Gastrocnemius medialis (tissue), 4 donors: ENCODE results near the gene ASB2. TPM values are rescaled to one million over a fixed set of nuclear protein-coding genes. Genes with fewer than 3 reads are reported as not detected.
A peak's percentile ranks its signal among the peaks of the same experiment; 100 is the strongest.

Source experiments
- ATAC-seq, 2 donors: fragments of 150-250 bp; one replicate each; pipeline ENCODE4 v1.9.1; 2016
- DNase-seq, 2 donors: peaks; one replicate each; pipeline ENCODE4 v3.0.0-alpha.2; 2019
- H3K27ac ChIP-seq, 4 donors: fragments of 200-600 bp; sonication (generic); 1 replicate in 1 of 4; 2 replicates in 3 of 4; pipeline ENCODE4 v1.5.1; 2016 to 2018; ENCODE audit warnings: mild to moderate bottlenecking in 2 of 4, moderate library complexity in 1 of 4
- H3K27me3 ChIP-seq, 3 donors: fragments of 200-600 bp; sonication (generic) in 2 of 3; 1 replicate in 1 of 3; 2 replicates in 2 of 3; pipeline versions ENCODE4 v1.5.1 to v1.6.0; 2016 to 2019; ENCODE audit warnings: mild to moderate bottlenecking in 1 of 3, moderate library complexity in 1 of 3
- H3K36me3 ChIP-seq, 2 donors: fragments of 200-600 bp; sonication (generic) in 1 of 2; one replicate each; pipeline ENCODE4 v1.5.1; 2017 to 2018
- H3K4me1 ChIP-seq, 2 donors: fragments of 200-600 bp; sonication (generic) in 1 of 2; one replicate each; pipeline ENCODE4 v1.5.1; 2016 to 2017; ENCODE audit warnings: mild to moderate bottlenecking in 2 of 2
- H3K4me3 ChIP-seq, 4 donors: fragments of 200-600 bp; sonication (generic) in 3 of 4; 1 replicate in 1 of 4; 2 replicates in 3 of 4; pipeline ENCODE4 v1.5.1; 2016 to 2019; ENCODE audit warnings: mild to moderate bottlenecking in 2 of 4
- H3K9me3 ChIP-seq, 3 donors: fragments of 200-600 bp; sonication (generic) in 2 of 3; 1 replicate in 1 of 3; 2 replicates in 2 of 3; pipeline ENCODE4 v1.5.1; 2016 to 2019
- CTCF ChIP-seq, 5 experiments: fragments of 450-650 bp in 3 of 5; fragments of 200-600 bp in 2 of 5; sonication (generic) in 2 of 5; IDR thresholded peaks in 4 of 5; conservative IDR thresholded peaks in 1 of 5; 1 replicate in 4 of 5; 2 replicates in 1 of 5; pipeline ENCODE4 v1.5.1; 2016 to 2019; ENCODE audit warnings: antibody characterized with exemption in 5 of 5, mild to moderate bottlenecking in 3 of 5, moderate library complexity in 3 of 5
- POLR2A ChIP-seq, 2 donors: fragments of 450-650 bp; IDR thresholded peaks; one replicate each; pipeline ENCODE4 v1.6.1; 2017; ENCODE audit warnings: antibody characterized with exemption in 2 of 2, mild to moderate bottlenecking in 2 of 2, moderate library complexity in 2 of 2
- in situ Hi-C, 4 donors: fragments of 200-750 bp; cut with MboI; loops; one replicate each; pipeline versions ENCODE4 v1.15.0 to v1.8.0; 2017; ENCODE audit warnings: low sequenced_read_pairs in 4 of 4
- intact Hi-C: fragments of 100-400 bp; cut with DNase I; formaldehyde crosslinking; loops from one replicate; pipeline ENCODE4 v1.15.1; 2023; ENCODE audit warnings: low total_unique reads
- microRNA-seq, 2 donors: library from miRNA; unstranded; fragments of <30 nt; microRNA quantifications; one replicate each; pipeline ENCODE4, GENCODE V29; 2016; ENCODE audit warnings: borderline replicate concordance in 2 of 2
- total RNA-seq, 4 donors: library from RNA; depleted of rRNA; stranded (reverse); fragments of >200 nt; gene quantifications; one replicate each; pipeline versions ENCODE4 v1.1.0 to v1.2.3, GENCODE V29; 2016

Gene ASB2
- total RNA-seq, 4 donors from 2014 or later, result 335 to 819 (median 539) TPM

- H3K36me3 ChIP-seq, result no peaks in the 10 kb centered on the region
- ATAC-seq, result no peak
- in situ Hi-C loops, result loop anchor here in 1 of 4 donors (25.0 kb wide), 1 partner anchor 230 kb away; no protein-coding TSS in a partner anchor
Measured at GRCh38 chr14:93891756-93892504, 84.4 kb downstream of the ASB2 start.

GRCh38 chr14:93889739-93890483, 86.5 kb downstream of the ASB2 start:
- DNase-seq (no peak), ATAC-seq (no peak)
- TF ChIP-seq CTCF (IDR thresholded peaks at IDR 0.05 in 4 of 5, conservative IDR thresholded peaks at IDR 0.05 in 1 of 5) (no peak), POLR2A (IDR thresholded peaks at IDR 0.05) (no peak)
- Histone ChIP-seq H3K4me3 (no peak overlapping the region), H3K27me3 (peaks cover 0 to 5% (median 0%) of the 10 kb centered on the region in 3 donors), H3K27ac (no peak overlapping the region), H3K4me1 (no peaks in the 10 kb centered on the region), H3K9me3 (no peaks in the 10 kb centered on the region), H3K36me3 (no peaks in the 10 kb centered on the region)
- intact Hi-C loops (no loop called here), in situ Hi-C loops (loop anchor here (5.0 to 25.0 kb wide), 3 partner anchors 228 to 235 kb away; no protein-coding TSS in a partner anchor)

More at GRCh38 chr14:93891756-93892504, 84.4 kb downstream of the ASB2 start:
- Histone ChIP-seq H3K9me3 (no peaks in the 10 kb centered on the region), H3K27ac (no peak overlapping the region), H3K4me1 (no peaks in the 10 kb centered on the region), H3K4me3 (no peak overlapping the region), H3K27me3 (no peaks in the 10 kb centered on the region)
- no peak for DNase-seq
- intact Hi-C loops, result loop anchor here (2.0 kb wide), 1 partner anchor 237 kb away; no protein-coding TSS in a partner anchor
- TF ChIP-seq POLR2A (IDR thresholded peaks at IDR 0.05), result no peak
- TF ChIP-seq CTCF (IDR thresholded peaks at IDR 0.05 in 4 of 5, conservative IDR thresholded peaks at IDR 0.05 in 1 of 5), result no peak

- Histone ChIP-seq H3K27ac (peak overlapping the region in 1 of 4 donors; percentile 43), H3K9me3 (no peaks in the 10 kb centered on the region), H3K27me3 (peaks cover 0 to 5% (median 0%) of the 10 kb centered on the region in 3 donors), H3K4me1 (no peaks in the 10 kb centered on the region), H3K36me3 (no peaks in the 10 kb centered on the region), H3K4me3 (no peak overlapping the region)
- ATAC-seq, result peak; percentile 15 to 81
- peak in 1 of 2 donors; percentile 70 for DNase-seq
- intact Hi-C loops, result no loop called here
- in situ Hi-C loops, result loop anchor here (5.0 to 25.0 kb wide), 3 partner anchors 227 to 234 kb away; no protein-coding TSS in a partner anchor
- TF ChIP-seq CTCF (IDR thresholded peaks at IDR 0.05 in 4 of 5, conservative IDR thresholded peaks at IDR 0.05 in 1 of 5) (no peak), POLR2A (IDR thresholded peaks at IDR 0.05) (no peak)
Measured at GRCh38 chr14:93888995-93889394, 87.4 kb downstream of the ASB2 start.

GRCh38 chr14:93884950-93885349, 91.4 kb downstream of the ASB2 start:
- ATAC-seq (no peak), DNase-seq (no peak)
- peaks cover 0 to 5% (median 0%) of the 10 kb centered on the region in 3 donors for H3K27me3 ChIP-seq
- no peak overlapping the region for H3K4me3 ChIP-seq
- intact Hi-C loops, result no loop called here
- H3K4me1 ChIP-seq, result no peaks in the 10 kb centered on the region
- H3K9me3 ChIP-seq, result no peaks in the 10 kb centered on the region
- no peak overlapping the region for H3K27ac ChIP-seq
- no peaks in the 10 kb centered on the region for H3K36me3 ChIP-seq
- no peak for TF ChIP-seq POLR2A (IDR thresholded peaks at IDR 0.05)
- TF ChIP-seq CTCF (IDR thresholded peaks at IDR 0.05 in 4 of 5, conservative IDR thresholded peaks at IDR 0.05 in 1 of 5), result no peak
- in situ Hi-C loops, result loop anchor here (5.0 to 25.0 kb wide), 3 partner anchors 223 to 230 kb away; no protein-coding TSS in a partner anchor

Small RNA genes lying within 50 kb of the gene (microRNA-seq; reads per million reads assigned to microRNA genes)
- 2.6 to 4.7 reads per million in 2 donors for gene MIR4506

Other genes with a start within 250 kb of the ASB2 start
- gene PRIMA1, start 188.1 kb downstream of the ASB2 start, total RNA-seq, result 1 to 10 TPM in 1 of 4 donors, under 1 TPM in 2, not detected in 1; 0.09 to 1.0 (median 0.16) TPM
- gene FAM181A, start 49.2 kb downstream of the ASB2 start, total RNA-seq, result not detected
- gene CCDC197, start 20.7 kb upstream of the ASB2 start, total RNA-seq, result under 1 TPM in 2 of 4 donors, not detected in 2; 0.56 to 0.61 TPM
- under 1 TPM in 1 of 4 donors, not detected in 3; 0.11 TPM for gene OTUB2, start 49.8 kb upstream of the ASB2 start, total RNA-seq
- gene DDX24, start 104.6 kb upstream of the ASB2 start, total RNA-seq, result 100 to 1,000 TPM; 106 to 200 (median 128) TPM
- 10 to 100 TPM in 1 of 4 donors, 1 to 10 TPM in 3; 7.1 to 10.3 (median 8.3) TPM for gene IFI27L1, start 104.7 kb upstream of the ASB2 start, total RNA-seq
- gene IFI27, start 134.2 kb upstream of the ASB2 start, total RNA-seq, result 100 to 1,000 TPM in 3 of 4 donors, 10 to 100 TPM in 1; 65.6 to 179 (median 123) TPM
- gene IFI27L2, start 153.0 kb upstream of the ASB2 start, total RNA-seq, result 1 to 10 TPM; 1.1 to 9.1 (median 3.3) TPM
- under 1 TPM in 1 of 4 donors, not detected in 3; 0.13 TPM for gene PPP4R4, start 197.8 kb upstream of the ASB2 start, total RNA-seq